T-helper 1 cell treated with Interleukin-12 subunit alpha and Interleukin-12 subunit beta and Interleukin-4 antibody, amounts not matched to agents 30 ng/mL and 1 ng/mL, for 36 hours (primary cell): ENCODE results near the gene SGIP1. TPM values are rescaled to one million over a fixed set of nuclear protein-coding genes. Genes with fewer than 3 reads are reported as not detected.
"Not testable (repeated sequence)": the region's sequence is repeated elsewhere in the genome, so short reads cannot be mapped to it uniquely, and the experiment has no call there.

Experiments
- intact Hi-C: fragments of 100-400 bp; cut with micrococcal nuclease; formaldehyde crosslinking; loops from one replicate; pipeline ENCODE4 v1.15.1; 2024
- total RNA-seq: library from RNA; stranded (reverse); gene quantifications from 2 replicates; pipeline ENCODE4 v1.2.3, GENCODE V29; 2022

SGIP1 gene
- total RNA-seq, 1 donor from 2014 or later: not detected

DNA sequence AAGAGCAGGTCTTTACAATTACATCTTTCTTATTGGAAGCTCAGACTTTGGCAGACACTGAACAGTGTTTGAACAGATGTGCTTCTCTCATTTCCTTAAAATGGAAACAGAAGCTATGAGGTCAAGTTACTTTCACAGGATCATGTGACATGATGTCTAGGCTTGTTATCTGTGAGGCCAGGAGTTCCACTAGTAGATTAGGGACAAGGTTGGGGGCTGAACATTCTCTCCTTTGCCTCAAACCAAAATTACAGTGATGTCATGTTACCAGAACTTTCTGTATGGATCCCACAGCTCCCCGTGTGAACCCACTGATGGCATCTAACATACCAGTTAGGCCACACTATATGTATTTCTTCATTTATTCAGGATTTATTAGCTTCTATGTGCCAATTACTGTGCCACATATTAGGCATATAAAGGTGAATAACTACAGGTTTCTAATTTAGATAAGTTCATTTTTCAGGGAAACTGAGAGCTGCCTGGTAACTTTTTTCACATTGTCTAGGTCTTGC, 224.3 kb downstream of the SGIP1 start:
- intact Hi-C loops: no loop called here

DNA sequence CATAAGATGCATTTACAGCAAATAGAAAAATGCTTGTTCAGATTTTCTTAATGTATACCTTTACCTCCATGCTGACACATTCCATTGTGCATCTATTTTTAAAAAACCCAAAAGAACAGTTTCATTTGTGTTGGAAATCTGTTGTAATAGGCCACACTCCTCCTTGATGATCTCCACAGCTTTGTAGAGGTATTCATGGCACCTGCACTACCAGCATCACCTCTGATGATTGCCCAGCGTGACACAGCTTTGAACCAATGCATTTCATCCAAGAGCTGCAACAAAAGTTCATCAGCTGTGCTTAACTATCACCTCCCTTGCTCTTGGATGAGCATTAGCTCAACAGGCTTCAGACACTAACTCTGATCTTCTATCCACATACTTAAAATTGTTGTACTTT, 226.6 kb downstream of the SGIP1 start:
- intact Hi-C loops: loop anchor here (1.0 kb wide), 1 partner anchor 383 kb away; no protein-coding TSS in a partner anchor

- intact Hi-C loops: no loop called here
These were observed 227.3 kb downstream of the SGIP1 start for GRCh38 chr1:66761221-66761620.

DNA sequence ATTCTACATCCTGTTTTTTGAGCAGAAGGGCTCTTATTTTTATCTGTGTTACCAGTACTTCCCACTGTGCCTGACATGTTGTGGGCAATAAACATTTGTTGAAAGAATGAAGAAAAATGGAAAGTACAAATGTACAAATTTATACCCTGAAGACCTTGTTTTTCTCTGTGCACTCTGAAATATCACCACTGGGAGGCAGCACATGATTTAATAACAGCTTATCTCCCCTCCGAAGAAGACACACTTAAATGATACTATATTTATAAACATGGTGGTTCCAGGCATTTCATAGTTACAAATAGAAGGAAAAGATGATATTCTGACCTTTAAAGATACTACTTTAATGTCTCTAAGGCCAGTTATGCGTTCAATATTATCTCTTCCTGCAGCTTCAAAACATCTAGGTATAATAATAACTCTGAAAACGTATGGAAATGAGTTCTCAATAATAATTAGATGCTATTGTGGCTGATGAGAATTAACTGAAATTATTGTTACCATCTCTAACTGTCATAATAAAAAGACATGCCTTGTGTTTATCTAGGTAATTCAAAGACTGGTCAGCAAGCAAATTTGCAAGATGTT, 231.1 kb downstream of the SGIP1 start:
- intact Hi-C loops: loop anchor here (1.0 to 5.0 kb wide), 9 partner anchors 160 to 922 kb away; partner anchors contain the start of genes GADD45A and SERBP1

DNA sequence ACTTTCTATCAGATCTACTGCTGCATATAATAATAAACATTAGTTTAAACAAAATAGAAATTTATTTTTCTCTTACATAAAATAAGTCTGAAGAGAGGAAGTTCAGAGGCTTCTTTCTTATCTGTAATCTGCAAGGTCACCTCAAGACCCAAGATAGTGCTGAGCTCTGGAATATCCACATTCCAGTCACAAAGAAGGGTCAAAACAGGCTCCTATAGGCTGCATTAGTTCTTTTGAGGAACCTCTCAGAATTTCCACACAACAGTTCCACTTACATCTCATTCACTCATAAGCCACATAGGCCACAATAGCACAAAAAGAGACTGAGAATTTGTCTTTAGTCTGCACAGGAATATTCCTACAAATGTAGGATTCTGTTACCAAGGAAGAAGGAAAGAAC, 233.7 kb downstream of the SGIP1 start:
- intact Hi-C loops: loop anchor here (5.0 kb wide), 3 partner anchors 395 to 920 kb away; partner anchors contain the start of genes GADD45A and SERBP1

GRCh38 chr1:66768965-66769364, 235.0 kb downstream of the SGIP1 start:
- intact Hi-C loops: loop anchor here (5.0 kb wide), 3 partner anchors 393 to 918 kb away; partner anchors contain the start of genes GADD45A and SERBP1

- intact Hi-C loops: loop anchor here (1.0 to 5.0 kb wide), 5 partner anchors 19 to 918 kb away; partner anchors contain the start of genes GADD45A and SERBP1
These were observed 235.7 kb downstream of the SGIP1 start for GRCh38 chr1:66769512-66770229.

GRCh38 chr1:66770240-66770639, 236.3 kb downstream of the SGIP1 start:
- intact Hi-C loops: loop anchor here (1.0 kb wide), 2 partner anchors 18 to 160 kb away; no protein-coding TSS in a partner anchor

GRCh38 chr1:66770694-66771093, 236.7 kb downstream of the SGIP1 start:
- intact Hi-C loops: loop anchor here (1.0 kb wide), 2 partner anchors 18 to 160 kb away; no protein-coding TSS in a partner anchor

GRCh38 chr1:66773227-66773626, 239.3 kb downstream of the SGIP1 start:
- intact Hi-C loops: no loop called here

GRCh38 chr1:66774438-66774837, 240.5 kb downstream of the SGIP1 start:
- intact Hi-C loops: no loop called here

GRCh38 chr1:66775646-66776045, 241.7 kb downstream of the SGIP1 start:
- intact Hi-C loops: no loop called here

DNA sequence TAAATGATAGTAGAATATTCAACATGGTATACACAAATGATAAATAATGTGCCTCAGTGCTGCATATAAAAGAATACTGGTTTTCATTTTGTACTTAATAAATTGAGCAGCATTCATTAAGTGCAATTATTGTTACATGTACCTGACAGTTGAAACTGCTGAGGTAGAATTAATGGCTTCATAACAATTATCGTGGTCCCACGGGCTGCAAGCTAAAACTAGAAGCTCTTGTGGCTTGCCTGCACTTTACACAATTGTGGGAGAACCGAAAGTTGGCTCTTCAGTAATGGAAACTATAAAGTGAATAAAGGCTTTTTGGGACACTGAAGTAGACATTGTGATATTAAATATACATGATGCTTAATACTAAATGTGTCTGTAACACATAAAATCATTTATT, 243.9 kb downstream of the SGIP1 start:
- intact Hi-C loops: no loop called here

DNA sequence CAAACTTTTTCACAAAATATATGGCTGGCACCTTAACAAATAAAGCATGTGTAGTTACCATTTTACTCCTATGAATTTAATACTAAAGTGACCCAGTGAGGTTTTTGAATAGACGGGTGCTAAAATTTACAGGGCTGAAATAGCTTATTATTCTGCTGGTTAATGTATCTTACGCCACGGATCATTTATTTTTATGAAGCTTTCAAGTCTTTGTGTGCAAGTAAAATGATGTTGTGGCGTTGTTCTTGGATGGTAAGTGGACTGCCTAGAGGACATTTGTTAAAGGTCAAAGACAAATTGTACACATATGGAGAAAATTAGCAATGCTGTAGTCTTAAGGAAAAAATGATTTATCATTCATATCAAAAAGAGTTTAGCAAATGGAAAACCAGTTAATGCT, 244.3 kb downstream of the SGIP1 start:
- intact Hi-C loops: no loop called here

DNA sequence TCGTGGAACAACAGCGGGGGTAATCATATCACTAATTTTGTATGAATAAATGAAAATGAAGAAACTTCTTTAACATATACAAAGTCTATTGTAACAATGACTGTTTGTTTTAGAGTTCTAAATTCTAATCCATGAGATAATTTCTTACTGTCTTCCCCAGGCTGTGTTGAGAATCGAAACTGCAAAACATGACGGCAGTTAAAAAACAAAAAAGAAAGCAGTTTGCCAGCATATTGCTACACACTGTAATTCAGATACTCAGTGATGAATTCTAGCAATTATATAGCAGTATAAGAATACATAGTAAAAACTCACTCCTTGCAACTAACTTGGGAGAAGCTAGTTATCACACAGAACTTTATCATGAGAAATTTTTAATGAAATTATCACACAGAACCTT, 245.0 kb downstream of the SGIP1 start:
- intact Hi-C loops: no loop called here

- intact Hi-C loops: no loop called here
These were observed 245.6 kb downstream of the SGIP1 start for GRCh38 chr1:66779475-66780078.

GRCh38 chr1:66785800-66786199, 251.8 kb downstream of the SGIP1 start:
- intact Hi-C loops: not testable (repeated sequence)

- intact Hi-C loops: loop anchor here (1.0 kb wide), 1 partner anchor 17 kb away; no protein-coding TSS in a partner anchor
These were observed 253.7 kb downstream of the SGIP1 start for GRCh38 chr1:66787641-66788040.

- intact Hi-C loops: loop anchor here (1.0 kb wide), 1 partner anchor 18 kb away; no protein-coding TSS in a partner anchor
These were observed 254.4 kb downstream of the SGIP1 start for GRCh38 chr1:66788231-66788939.

- intact Hi-C loops: no loop called here
These were observed 258.0 kb downstream of the SGIP1 start for GRCh38 chr1:66791621-66792610.
